ENCODE measurements around the gene SERPINB1.

GRCh38 chr6:2818593-2818992 is 23.1 kb downstream of the SERPINB1 start:
- TF ChIP-seq POLR2A (IDR thresholded peaks at IDR 0.05; ENCODE audit: low read depth, low read length) (no peak), POLR2AphosphoS5 (IDR thresholded peaks at IDR 0.05; ENCODE audit: low read depth, low read length) (no peak), TAF1 (IDR thresholded peaks at IDR 0.05; ENCODE audit: borderline replicate concordance, low read depth, low read length) (no peak)
